ENCODE results near the gene NEMP1.

The NEMP1 gene

GRCh38 chr12:57107456-57108155, 29.0 kb upstream of the NEMP1 start:
- no peak for DNase-seq (ENCODE audit: low read depth, low spot score)

GRCh38 chr12:57106021-57106708, 27.6 kb upstream of the NEMP1 start:
- DNase-seq (ENCODE audit: low read depth, low spot score), result no peak

GRCh38 chr12:57105011-57105753, 26.6 kb upstream of the NEMP1 start:
- no peak for DNase-seq (ENCODE audit: low read depth, low spot score)

- no peak for DNase-seq (ENCODE audit: low read depth, low spot score)
These were observed 25.8 kb upstream of the NEMP1 start for GRCh38 chr12:57104292-57104910.

- DNase-seq (ENCODE audit: low read depth, low spot score), result no peak
These were observed 25.3 kb upstream of the NEMP1 start for GRCh38 chr12:57103856-57104255.

GRCh38 chr12:57101892-57102695, 23.5 kb upstream of the NEMP1 start:
- DNase-seq (ENCODE audit: low read depth, low spot score), result peak; percentile 52

- no peak for DNase-seq (ENCODE audit: low read depth, low spot score)
These were observed 21.2 kb upstream of the NEMP1 start for GRCh38 chr12:57099766-57100165.

- DNase-seq (ENCODE audit: low read depth, low spot score), result no peak
These were observed 20.6 kb upstream of the NEMP1 start for GRCh38 chr12:57099047-57099714.

- no peak for DNase-seq (ENCODE audit: low read depth, low spot score)
These were observed 20.0 kb upstream of the NEMP1 start for GRCh38 chr12:57098546-57098945.

GRCh38 chr12:57097554-57097835, 18.9 kb upstream of the NEMP1 start:
- no peak for DNase-seq (ENCODE audit: low read depth, low spot score)

GRCh38 chr12:57096748-57097553, 18.4 kb upstream of the NEMP1 start:
- DNase-seq (ENCODE audit: low read depth, low spot score), result no peak

- no peak for DNase-seq (ENCODE audit: low read depth, low spot score)
These were observed 17.5 kb upstream of the NEMP1 start for GRCh38 chr12:57096099-57096572.

GRCh38 chr12:57095440-57095839, 16.8 kb upstream of the NEMP1 start:
- DNase-seq (ENCODE audit: low read depth, low spot score), result no peak

GRCh38 chr12:57094208-57095160, 15.9 kb upstream of the NEMP1 start:
- DNase-seq (ENCODE audit: low read depth, low spot score), result no peak

GRCh38 chr12:57093415-57094207, 15.0 kb upstream of the NEMP1 start:
- peak; percentile 72 for DNase-seq (ENCODE audit: low read depth, low spot score)

- no peak for DNase-seq (ENCODE audit: low read depth, low spot score)
These were observed 14.4 kb upstream of the NEMP1 start for GRCh38 chr12:57092876-57093414.

GRCh38 chr12:57092529-57092862, 13.9 kb upstream of the NEMP1 start:
- no peak for DNase-seq (ENCODE audit: low read depth, low spot score)

All from ELF-1 (cell line).